Peyer's patch (tissue), 4 donors: ENCODE results near the gene ABLIM2. TPM values are rescaled to one million over a fixed set of nuclear protein-coding genes. Genes with fewer than 3 reads are reported as not detected.

Experiments
- DNase-seq, 3 donors: peaks; one replicate each; pipeline ENCODE4 v3.0.0-alpha.2; 2017 to 2019
- H3K27ac ChIP-seq, 4 donors: fragments of 200-600 bp; sonication (generic); one replicate each; pipeline ENCODE4 v1.5.1; 2016 to 2019
- H3K27me3 ChIP-seq, 2 donors: fragments of 200-600 bp; sonication (generic); one replicate each; pipeline ENCODE4 v1.5.1; 2019
- H3K36me3 ChIP-seq, 3 donors: fragments of 200-600 bp; sonication (generic); one replicate each; pipeline ENCODE4 v1.5.1; 2016 to 2019
- H3K4me1 ChIP-seq, 4 donors: fragments of 200-600 bp; sonication (generic); one replicate each; pipeline ENCODE4 v1.5.1; 2016 to 2019
- H3K4me3 ChIP-seq, 4 donors: fragments of 200-600 bp; sonication (generic); 1 replicate in 3 of 4; 2 replicates in 1 of 4; pipeline ENCODE4 v1.5.1; 2016 to 2019; ENCODE audit warnings: mild to moderate bottlenecking in 1 of 4
- H3K9me3 ChIP-seq, 4 donors: fragments of 200-600 bp; sonication (generic); one replicate each; pipeline ENCODE4 v1.5.1; 2016 to 2019; ENCODE audit warnings: mild to moderate bottlenecking in 1 of 4
- POLR2A ChIP-seq, 2 donors: fragments of 450-650 bp; IDR thresholded peaks; one replicate each; pipeline ENCODE4 v1.5.1; 2017; ENCODE audit warnings: antibody characterized with exemption in 2 of 2, mild to moderate bottlenecking in 2 of 2, moderate library complexity in 2 of 2
- total RNA-seq, 4 donors: library from RNA; depleted of rRNA; stranded (reverse); fragments of >200 nt; gene quantifications; one replicate each; pipeline ENCODE4 v1.1.0, GENCODE V29; 2016
- TF ChIP-seq, protein P1 (sequence below), 6 experiments: fragments of 450-650 bp in 4 of 6; fragments of 200-600 bp in 2 of 6; sonication (generic) in 1 of 6; IDR thresholded peaks; one replicate each; pipeline ENCODE4 v1.5.1; 2017 to 2019; ENCODE audit warnings: antibody characterized with exemption in 6 of 6, mild to moderate bottlenecking in 3 of 6, moderate library complexity in 1 of 6

Gene ABLIM2
- total RNA-seq, 4 donors from 2014 or later = 9.0 to 24.2 (median 11.7) TPM

DNA sequence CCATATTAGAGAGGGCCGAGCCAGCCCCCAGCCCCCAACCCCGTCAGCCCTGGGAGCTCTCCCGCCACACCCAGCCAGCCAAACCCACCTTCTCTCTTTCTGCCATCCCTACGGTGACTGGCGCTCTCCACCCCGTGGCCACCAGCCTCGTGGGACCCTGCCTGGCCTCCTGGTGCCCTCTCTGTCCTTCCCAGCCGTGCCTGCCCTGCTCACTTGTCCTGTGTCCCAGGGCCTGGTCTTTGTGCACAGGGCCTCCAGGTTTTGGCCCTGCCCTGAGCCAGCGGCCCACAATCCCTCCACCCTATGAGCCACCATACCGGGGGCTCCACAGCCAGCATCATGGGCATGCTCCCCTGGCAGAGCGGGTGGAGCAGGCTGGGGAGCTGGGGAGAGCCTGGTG, 77.4 kb downstream of the ABLIM2 start:
- no peaks in the 10 kb centered on the region for H3K9me3 ChIP-seq
- no peaks in the 10 kb centered on the region for H3K36me3 ChIP-seq
- no peak overlapping the region for H3K27ac ChIP-seq
- H3K4me3 ChIP-seq = no peak overlapping the region
- H3K4me1 ChIP-seq = no peaks in the 10 kb centered on the region
- DNase-seq = no peak
- TF ChIP-seq POLR2A (IDR thresholded peaks at IDR 0.05) = no peak
- TF ChIP-seq, protein P1, sequence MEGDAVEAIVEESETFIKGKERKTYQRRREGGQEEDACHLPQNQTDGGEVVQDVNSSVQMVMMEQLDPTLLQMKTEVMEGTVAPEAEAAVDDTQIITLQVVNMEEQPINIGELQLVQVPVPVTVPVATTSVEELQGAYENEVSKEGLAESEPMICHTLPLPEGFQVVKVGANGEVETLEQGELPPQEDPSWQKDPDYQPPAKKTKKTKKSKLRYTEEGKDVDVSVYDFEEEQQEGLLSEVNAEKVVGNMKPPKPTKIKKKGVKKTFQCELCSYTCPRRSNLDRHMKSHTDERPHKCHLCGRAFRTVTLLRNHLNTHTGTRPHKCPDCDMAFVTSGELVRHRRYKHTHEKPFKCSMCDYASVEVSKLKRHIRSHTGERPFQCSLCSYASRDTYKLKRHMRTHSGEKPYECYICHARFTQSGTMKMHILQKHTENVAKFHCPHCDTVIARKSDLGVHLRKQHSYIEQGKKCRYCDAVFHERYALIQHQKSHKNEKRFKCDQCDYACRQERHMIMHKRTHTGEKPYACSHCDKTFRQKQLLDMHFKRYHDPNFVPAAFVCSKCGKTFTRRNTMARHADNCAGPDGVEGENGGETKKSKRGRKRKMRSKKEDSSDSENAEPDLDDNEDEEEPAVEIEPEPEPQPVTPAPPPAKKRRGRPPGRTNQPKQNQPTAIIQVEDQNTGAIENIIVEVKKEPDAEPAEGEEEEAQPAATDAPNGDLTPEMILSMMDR (IDR thresholded peaks at IDR 0.05) = no peak
- H3K27me3 ChIP-seq = no peaks in the 10 kb centered on the region

DNA sequence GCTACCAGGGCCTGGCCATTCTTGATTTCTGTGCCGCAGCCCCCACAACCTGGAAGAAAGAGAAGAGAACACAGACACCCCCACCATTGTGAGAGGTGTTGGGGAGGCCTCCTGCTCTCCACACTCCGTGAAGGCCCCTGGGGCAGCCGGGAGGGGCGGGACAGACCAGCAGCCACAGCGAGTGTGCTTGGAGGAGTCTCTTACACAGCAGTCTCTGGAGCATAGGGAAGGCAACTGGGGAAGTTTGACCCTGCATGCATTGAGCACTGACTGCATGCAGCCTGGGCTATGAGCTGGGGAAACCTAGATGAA, 77.9 kb downstream of the ABLIM2 start:
- DNase-seq = no peak
- Histone ChIP-seq H3K4me3 (no peak overlapping the region), H3K27ac (no peak overlapping the region), H3K36me3 (no peaks in the 10 kb centered on the region), H3K27me3 (no peaks in the 10 kb centered on the region), H3K9me3 (no peaks in the 10 kb centered on the region), H3K4me1 (no peaks in the 10 kb centered on the region)
- TF ChIP-seq, protein P1 (IDR thresholded peaks at IDR 0.05) = no peak
- TF ChIP-seq POLR2A (IDR thresholded peaks at IDR 0.05) = no peak

DNA sequence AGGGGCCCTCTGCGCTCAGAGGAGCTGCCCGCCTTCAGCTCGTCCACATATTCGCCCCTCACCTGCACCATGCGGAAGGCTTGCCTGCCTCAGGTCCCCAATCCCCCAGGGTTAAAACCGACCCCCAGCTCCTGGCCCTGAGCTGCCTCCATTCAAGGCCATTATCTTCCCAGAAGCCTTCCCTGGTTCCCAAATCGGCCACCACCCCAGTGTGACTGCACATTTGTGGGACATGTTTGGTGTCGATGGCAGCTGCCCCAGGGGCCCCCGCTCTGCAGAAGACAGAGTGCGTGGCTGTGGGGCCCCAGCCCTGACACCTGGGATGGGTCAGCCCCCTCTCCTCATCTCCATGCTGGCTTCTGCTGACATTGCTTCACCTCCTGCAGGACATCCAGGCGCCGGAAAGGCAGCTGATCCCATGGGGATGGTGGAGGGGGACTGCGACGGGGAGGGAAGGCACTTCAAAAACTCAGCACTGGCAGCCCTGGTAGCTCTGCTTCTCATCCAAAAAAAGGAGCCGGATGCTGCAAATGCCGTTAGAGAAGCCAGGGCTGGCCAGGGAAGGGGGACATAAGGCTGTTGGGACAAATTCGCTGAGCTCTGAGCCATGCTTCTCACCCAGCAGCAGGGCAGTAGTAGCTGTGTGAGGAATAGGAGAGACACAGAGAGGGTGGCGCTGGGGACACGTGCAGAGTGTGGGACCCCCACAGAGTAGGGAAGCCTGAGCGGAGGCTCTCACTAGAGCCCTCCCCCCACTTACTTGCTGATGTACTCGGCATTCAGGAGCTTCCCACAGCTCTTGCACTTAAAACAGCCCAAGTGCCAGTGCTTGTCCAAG, 78.5 kb downstream of the ABLIM2 start:
- Histone ChIP-seq H3K27ac (no peak overlapping the region), H3K4me3 (no peak overlapping the region), H3K27me3 (no peaks in the 10 kb centered on the region), H3K4me1 (no peaks in the 10 kb centered on the region), H3K9me3 (no peaks in the 10 kb centered on the region), H3K36me3 (no peaks in the 10 kb centered on the region)
- DNase-seq = no peak
- TF ChIP-seq POLR2A (IDR thresholded peaks at IDR 0.05) = no peak
- TF ChIP-seq, protein P1 (IDR thresholded peaks at IDR 0.05) = no peak

DNA sequence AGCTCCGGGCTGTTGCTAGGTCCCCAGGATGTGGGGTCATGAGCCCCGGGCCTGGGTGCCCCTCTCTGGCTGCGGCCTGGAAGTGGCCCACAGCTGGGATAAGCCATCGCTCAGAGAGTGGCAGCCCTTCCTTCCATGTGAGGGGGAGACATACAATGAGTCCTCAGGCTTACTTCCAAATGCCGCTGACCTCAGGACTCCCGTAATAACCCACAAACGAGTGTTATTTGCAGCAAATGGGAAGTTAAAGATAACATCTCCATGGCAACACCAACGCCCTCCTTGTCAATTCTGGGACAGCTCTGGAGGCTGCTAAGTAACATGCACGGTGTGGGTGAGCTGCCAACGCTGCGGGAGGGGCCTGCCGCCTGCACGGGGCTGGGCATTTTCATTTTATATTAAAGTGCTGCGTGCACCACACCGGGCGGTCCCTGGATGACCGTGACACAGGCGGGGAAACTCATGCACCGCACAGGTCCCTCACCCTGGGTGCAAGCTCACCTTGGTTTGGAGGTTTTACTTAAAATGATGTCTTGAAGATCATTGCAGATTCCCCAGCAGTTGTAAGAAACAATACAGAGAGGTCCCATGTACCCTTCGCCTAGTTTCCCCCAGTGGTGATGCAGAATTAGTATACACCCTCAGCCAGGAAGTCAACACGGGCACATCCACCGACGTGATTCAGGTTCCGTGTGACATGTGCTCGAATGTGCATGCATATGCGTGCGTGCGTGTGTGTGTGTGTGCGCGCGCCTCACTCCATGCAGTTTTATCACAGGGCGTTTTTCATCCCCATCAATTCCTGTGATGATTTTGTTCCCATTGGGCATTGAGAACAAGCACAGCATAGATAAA, 79.4 kb downstream of the ABLIM2 start:
- Histone ChIP-seq H3K9me3 (no peaks in the 10 kb centered on the region), H3K27ac (no peak overlapping the region), H3K36me3 (no peaks in the 10 kb centered on the region), H3K4me1 (no peaks in the 10 kb centered on the region), H3K4me3 (no peak overlapping the region), H3K27me3 (no peaks in the 10 kb centered on the region)
- no peak for DNase-seq
- no peak for TF ChIP-seq POLR2A (IDR thresholded peaks at IDR 0.05)
- TF ChIP-seq, protein P1 (IDR thresholded peaks at IDR 0.05) = no peak

DNA sequence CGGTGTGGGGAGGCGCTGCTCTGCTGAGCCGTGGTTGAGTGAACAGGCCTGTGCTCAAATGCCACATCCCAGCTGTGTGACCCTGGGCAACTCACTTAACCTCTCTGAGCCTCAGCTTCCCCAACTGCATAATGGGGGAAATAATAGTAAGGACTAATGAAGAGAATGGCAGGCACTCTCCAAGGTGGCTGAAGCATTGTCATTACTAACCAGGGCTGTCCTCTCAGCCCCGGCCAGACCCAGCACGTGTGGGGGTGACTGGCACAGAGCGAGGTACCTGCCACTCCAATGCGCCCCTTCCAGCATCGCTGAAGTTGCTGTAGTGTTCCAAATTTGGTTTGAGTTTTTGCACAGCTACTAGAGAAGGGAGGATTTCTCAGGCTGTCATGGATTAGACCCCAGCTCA, 80.0 kb downstream of the ABLIM2 start:
- Histone ChIP-seq H3K27me3 (no peaks in the 10 kb centered on the region), H3K27ac (no peak overlapping the region), H3K4me1 (no peaks in the 10 kb centered on the region), H3K36me3 (no peaks in the 10 kb centered on the region), H3K4me3 (no peak overlapping the region), H3K9me3 (no peaks in the 10 kb centered on the region)
- no peak for DNase-seq
- TF ChIP-seq, protein P1 (IDR thresholded peaks at IDR 0.05) = no peak
- no peak for TF ChIP-seq POLR2A (IDR thresholded peaks at IDR 0.05)
